Loucy (cell line): ENCODE measurements around the gene IGF1R.

Experiments used
- H2AFZ ChIP-seq: fragments of 200-600 bp; sonication (generic); 2 replicates; pipeline ENCODE4 v1.6.0; 2016; ENCODE audit warnings: antibody characterized with exemption, mild to moderate bottlenecking, low read length, moderate library complexity
- H3F3A ChIP-seq: fragments of 200-600 bp; 2 replicates; pipeline ENCODE4 v1.6.0; 2016; ENCODE audit warnings: antibody characterized with exemption, low read depth, mild to moderate bottlenecking
- H3K27me3 ChIP-seq: fragments of 200-600 bp; sonication (generic); 2 replicates; pipeline ENCODE4 v1.6.1; 2014; ENCODE audit warnings: low read length, mild to moderate bottlenecking; ENCODE audit not compliant: insufficient read depth, poor library complexity, severe bottlenecking
- H3K36me3 ChIP-seq: fragments of 200-600 bp; sonication (generic); 2 replicates; pipeline ENCODE4 v1.6.1; 2016; ENCODE audit warnings: low read length; ENCODE audit not compliant: insufficient read depth
- H3K4me1 ChIP-seq: fragments of 200-600 bp; sonication (generic); 2 replicates; pipeline ENCODE4 v1.5.1; 2014; ENCODE audit warnings: low read length, mild to moderate bottlenecking; ENCODE audit not compliant: insufficient read depth, poor library complexity, severe bottlenecking
- H3K4me2 ChIP-seq: fragments of 200-600 bp; sonication (generic); 2 replicates; pipeline ENCODE4 v1.6.0; 2014; ENCODE audit warnings: antibody characterized with exemption, low read length, low read depth, mild to moderate bottlenecking; ENCODE audit not compliant: poor library complexity, severe bottlenecking
- H3K4me3 ChIP-seq: fragments of 200-600 bp; sonication (generic); 2 replicates; pipeline ENCODE4 v1.5.1; 2014; ENCODE audit warnings: low read length, mild to moderate bottlenecking, mixed read lengths; ENCODE audit not compliant: poor library complexity, severe bottlenecking
- H3K79me2 ChIP-seq: fragments of 200-600 bp; sonication (generic); 2 replicates; pipeline ENCODE4 v1.6.1; 2014; ENCODE audit warnings: low read length; ENCODE audit not compliant: insufficient read depth
- H3K9ac ChIP-seq: fragments of 200-600 bp; sonication (generic); 2 replicates; pipeline ENCODE4 v1.6.0; 2014; ENCODE audit warnings: mild to moderate bottlenecking, low read depth, low read length, moderate library complexity; ENCODE audit not compliant: poor library complexity, severe bottlenecking
- H3K9me2 ChIP-seq: fragments of 200-600 bp; sonication (generic); replicated peaks from 2 replicates; pipeline ENCODE4 v1.6.1; 2016; ENCODE audit warnings: low read depth, low read length, mixed read lengths
- H3K9me3 ChIP-seq: fragments of 200-600 bp; sonication (generic); 2 replicates; pipeline ENCODE4 v1.6.1; 2014; ENCODE audit warnings: mild to moderate bottlenecking, antibody characterized with exemption, low read length, low read depth; ENCODE audit not compliant: insufficient read depth
- H4K20me1 ChIP-seq: fragments of 200-600 bp; sonication (generic); 2 replicates; pipeline ENCODE4 v1.6.0; 2014; ENCODE audit warnings: antibody characterized with exemption, low read length, mild to moderate bottlenecking; ENCODE audit not compliant: insufficient read depth, poor library complexity, severe bottlenecking
- CTCF ChIP-seq: fragments of 200-600 bp; sonication (generic); conservative IDR thresholded peaks from 2 replicates; pipeline ENCODE4 v1.5.1; 2014; ENCODE audit warnings: mild to moderate bottlenecking, antibody characterized with exemption, low read length
- EZH2phosphoT487 ChIP-seq: fragments of 200-600 bp; IDR thresholded peaks from 2 replicates; pipeline ENCODE4 v1.6.1; 2018; ENCODE audit warnings: antibody characterized with exemption, mild to moderate bottlenecking, moderate library complexity, borderline replicate concordance

IGF1R gene

GRCh38 chr15:98635848-98636247 is 12.5 kb upstream of the IGF1R start:
- H3F3A ChIP-seq, result no peaks in the 10 kb centered on the region
- H3K4me3 ChIP-seq, result no peak overlapping the region
- no peaks in the 10 kb centered on the region for H3K79me2 ChIP-seq
- H3K9me2 ChIP-seq, result no peaks in the 10 kb centered on the region
- H3K4me1 ChIP-seq, result peaks cover 7% of the 10 kb centered on the region
- no peaks in the 10 kb centered on the region for H3K9me3 ChIP-seq
- no peaks in the 10 kb centered on the region for H3K27me3 ChIP-seq
- no peak overlapping the region for H2AFZ ChIP-seq
- H3K9ac ChIP-seq, result no peak overlapping the region
- TF ChIP-seq EZH2phosphoT487 (no peak), CTCF (no peak)
- H3K36me3 ChIP-seq, result no peaks in the 10 kb centered on the region
- H3K4me2 ChIP-seq, result peak overlapping the region; percentile 26
- no peaks in the 10 kb centered on the region for H4K20me1 ChIP-seq

GRCh38 chr15:98643115-98643514 is 5.2 kb upstream of the IGF1R start:
- no peaks in the 10 kb centered on the region for H3K9me2 ChIP-seq
- no peak overlapping the region for H3K9ac ChIP-seq
- peaks cover 7% of the 10 kb centered on the region for H3K4me1 ChIP-seq
- TF ChIP-seq CTCF (no peak), EZH2phosphoT487 (no peak)
- H3K9me3 ChIP-seq, result no peaks in the 10 kb centered on the region
- peaks cover 16% of the 10 kb centered on the region for H3K27me3 ChIP-seq
- no peaks in the 10 kb centered on the region for H3K36me3 ChIP-seq
- no peak overlapping the region for H3K4me2 ChIP-seq
- H3K4me3 ChIP-seq, result no peak overlapping the region
- H2AFZ ChIP-seq, result no peak overlapping the region
- H4K20me1 ChIP-seq, result no peaks in the 10 kb centered on the region
- H3K79me2 ChIP-seq, result no peaks in the 10 kb centered on the region
- no peaks in the 10 kb centered on the region for H3F3A ChIP-seq

GRCh38 chr15:98646546-98647025 is 1.8 kb upstream of the IGF1R start:
- H3K27me3 ChIP-seq, result peaks cover 16% of the 10 kb centered on the region
- H2AFZ ChIP-seq, result peak overlapping the region; percentile 96
- peaks cover 19% of the 10 kb centered on the region for H4K20me1 ChIP-seq

More at GRCh38 chr15:98646546-98647025, 1.8 kb upstream of the IGF1R start:
- H3K79me2 ChIP-seq, result peaks cover 23% of the 10 kb centered on the region
- H3K4me2 ChIP-seq, result peak overlapping the region; percentile 71
- no peaks in the 10 kb centered on the region for H3F3A ChIP-seq
- H3K9me3 ChIP-seq, result no peaks in the 10 kb centered on the region
- peak overlapping the region; percentile 80 for H3K4me3 ChIP-seq
- peaks cover 19% of the 10 kb centered on the region for H3K4me1 ChIP-seq
- peak overlapping the region; percentile 78 for H3K9ac ChIP-seq
- H3K36me3 ChIP-seq, result no peaks in the 10 kb centered on the region
- no peaks in the 10 kb centered on the region for H3K9me2 ChIP-seq
- TF ChIP-seq EZH2phosphoT487, result no peak
- no peak for TF ChIP-seq CTCF
